DOHH2 (cell line): ENCODE results near the gene DCTN2.

Source experiments
- H3F3A ChIP-seq: fragments of 200-600 bp; sonication (generic), shearing (Covaris generic); 2 replicates; pipeline ENCODE4 v1.6.0; 2016; ENCODE audit warnings: antibody characterized with exemption, mild to moderate bottlenecking; ENCODE audit not compliant: control insufficient read depth, insufficient read depth
- H3K27ac ChIP-seq: fragments of 200-600 bp; sonication (generic); 2 replicates; pipeline ENCODE4 v1.5.1; 2014; ENCODE audit warnings: low read depth, mild to moderate bottlenecking, low read length, moderate library complexity
- H3K27me3 ChIP-seq: fragments of 200-600 bp; sonication (generic); 2 replicates; pipeline ENCODE4 v1.6.1; 2014; ENCODE audit warnings: mild to moderate bottlenecking, low read length, mixed read lengths; ENCODE audit not compliant: control insufficient read depth
- H3K36me3 ChIP-seq: fragments of 200-600 bp; sonication (generic); 2 replicates; pipeline ENCODE4 v1.6.1; 2014; ENCODE audit warnings: mild to moderate bottlenecking, low read length, moderate library complexity, mixed read lengths; ENCODE audit not compliant: control insufficient read depth
- H3K4me1 ChIP-seq: fragments of 200-600 bp; sonication (generic); 2 replicates; pipeline ENCODE4 v1.6.1; 2014; ENCODE audit warnings: mild to moderate bottlenecking, low read length, mixed read lengths; ENCODE audit not compliant: control insufficient read depth
- H3K4me2 ChIP-seq: fragments of 200-600 bp; sonication (generic); 2 replicates; pipeline ENCODE4 v1.6.0; 2014; ENCODE audit warnings: mild to moderate bottlenecking, low read length, moderate library complexity
- H3K4me3 ChIP-seq: fragments of 200-600 bp; sonication (generic); 2 replicates; pipeline ENCODE4 v1.5.1; 2014; ENCODE audit warnings: mild to moderate bottlenecking, low read length, mixed read lengths
- H3K79me2 ChIP-seq: fragments of 200-600 bp; sonication (generic); 2 replicates; pipeline ENCODE4 v1.6.1; 2014; ENCODE audit warnings: mild to moderate bottlenecking, low read length, mixed read lengths; ENCODE audit not compliant: control insufficient read depth
- H3K9me2 ChIP-seq: fragments of 200-600 bp; sonication (generic); replicated peaks from 2 replicates; pipeline ENCODE4 v1.6.1; 2014; ENCODE audit warnings: mild to moderate bottlenecking, low read length, mixed read lengths; ENCODE audit not compliant: control insufficient read depth
- H3K9me3 ChIP-seq: fragments of 200-600 bp; sonication (generic); 2 replicates; pipeline ENCODE4 v1.6.1; 2014; ENCODE audit warnings: antibody characterized with exemption, low read length, mixed read lengths; ENCODE audit not compliant: control insufficient read depth, insufficient read depth
- H4K20me1 ChIP-seq: fragments of 200-600 bp; sonication (generic); 2 replicates; pipeline ENCODE4 v1.6.0; 2014; ENCODE audit warnings: low read depth, mild to moderate bottlenecking, antibody characterized with exemption, low read length, moderate library complexity; ENCODE audit not compliant: control insufficient read depth, insufficient read depth
- EZH2phosphoT487 ChIP-seq: fragments of 200-600 bp; sonication (generic); IDR thresholded peaks from 2 replicates; pipeline ENCODE4 v1.6.1; 2017; ENCODE audit warnings: borderline replicate concordance, mild to moderate bottlenecking, antibody characterized with exemption, low read length, moderate library complexity, mixed read lengths
- TF ChIP-seq, protein P1 (sequence below): fragments of 200-600 bp; sonication (generic); IDR thresholded peaks from one replicate; pipeline ENCODE4 v1.5.1; 2014; ENCODE audit warnings: antibody characterized with exemption, mild to moderate bottlenecking, low read depth, low read length; ENCODE audit not compliant: poor library complexity, severe bottlenecking

The DCTN2 gene

DNA sequence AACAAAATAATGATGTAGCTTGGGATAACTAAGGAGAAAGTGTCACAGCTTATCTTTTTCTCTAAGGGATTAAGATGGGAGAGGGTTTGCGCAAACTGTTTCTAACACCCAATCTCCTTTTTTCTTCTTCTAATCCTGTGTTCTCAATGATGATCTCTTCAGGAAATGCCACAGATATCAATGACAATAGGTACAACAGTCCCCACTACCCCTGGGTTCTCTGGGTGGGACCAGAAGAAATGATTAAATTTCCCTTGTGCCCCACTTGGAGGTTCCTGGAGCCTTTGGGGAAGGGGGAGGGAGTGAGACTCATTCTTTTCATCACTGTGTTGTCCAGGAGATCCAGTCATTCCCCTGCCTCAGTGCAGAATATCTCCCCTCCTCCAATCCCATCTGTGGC is 35.4 kb upstream of the DCTN2 start:
- H3K4me1 ChIP-seq = peaks cover 5% of the 10 kb centered on the region
- no peak overlapping the region for H3K4me3 ChIP-seq
- TF ChIP-seq, protein P1, sequence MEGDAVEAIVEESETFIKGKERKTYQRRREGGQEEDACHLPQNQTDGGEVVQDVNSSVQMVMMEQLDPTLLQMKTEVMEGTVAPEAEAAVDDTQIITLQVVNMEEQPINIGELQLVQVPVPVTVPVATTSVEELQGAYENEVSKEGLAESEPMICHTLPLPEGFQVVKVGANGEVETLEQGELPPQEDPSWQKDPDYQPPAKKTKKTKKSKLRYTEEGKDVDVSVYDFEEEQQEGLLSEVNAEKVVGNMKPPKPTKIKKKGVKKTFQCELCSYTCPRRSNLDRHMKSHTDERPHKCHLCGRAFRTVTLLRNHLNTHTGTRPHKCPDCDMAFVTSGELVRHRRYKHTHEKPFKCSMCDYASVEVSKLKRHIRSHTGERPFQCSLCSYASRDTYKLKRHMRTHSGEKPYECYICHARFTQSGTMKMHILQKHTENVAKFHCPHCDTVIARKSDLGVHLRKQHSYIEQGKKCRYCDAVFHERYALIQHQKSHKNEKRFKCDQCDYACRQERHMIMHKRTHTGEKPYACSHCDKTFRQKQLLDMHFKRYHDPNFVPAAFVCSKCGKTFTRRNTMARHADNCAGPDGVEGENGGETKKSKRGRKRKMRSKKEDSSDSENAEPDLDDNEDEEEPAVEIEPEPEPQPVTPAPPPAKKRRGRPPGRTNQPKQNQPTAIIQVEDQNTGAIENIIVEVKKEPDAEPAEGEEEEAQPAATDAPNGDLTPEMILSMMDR = no peak
- no peaks in the 10 kb centered on the region for H3K36me3 ChIP-seq
- no peaks in the 10 kb centered on the region; the same call in 1 of the 2 replicates for H4K20me1 ChIP-seq
- H3K27me3 ChIP-seq = peaks cover 56% of the 10 kb centered on the region
- H3K9me3 ChIP-seq = no peaks in the 10 kb centered on the region
- H3K9me2 ChIP-seq = no peaks in the 10 kb centered on the region
- H3K79me2 ChIP-seq = no peaks in the 10 kb centered on the region
- no peak overlapping the region for H3K4me2 ChIP-seq
- no peaks in the 10 kb centered on the region for H3F3A ChIP-seq
- no peak overlapping the region for H3K27ac ChIP-seq

DNA sequence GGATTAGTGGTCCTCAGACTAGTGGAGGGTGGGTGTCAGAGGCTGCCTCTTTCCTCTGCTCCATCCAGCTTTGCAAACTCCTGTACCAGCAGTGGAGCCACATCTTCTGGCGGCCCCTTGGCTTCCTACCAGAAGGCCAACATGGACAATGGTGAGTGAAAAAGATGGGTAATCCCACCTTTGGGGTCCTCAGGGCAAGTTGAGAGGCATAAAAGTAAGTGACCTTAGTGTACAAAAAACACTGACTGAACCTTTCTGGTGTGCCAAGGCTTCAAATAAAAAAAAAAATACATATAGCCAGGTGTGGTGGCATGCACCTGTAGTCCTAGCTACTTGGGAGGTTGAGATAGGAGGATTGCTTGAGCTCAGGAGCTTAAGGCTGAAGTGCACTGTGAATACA is 34.8 kb upstream of the DCTN2 start:
- no peak overlapping the region for H3K27ac ChIP-seq
- peaks cover 5% of the 10 kb centered on the region for H3K4me1 ChIP-seq
- no peak overlapping the region for H3K4me3 ChIP-seq
- TF ChIP-seq, protein P1 = no peak
- no peak for TF ChIP-seq EZH2phosphoT487
- no peaks in the 10 kb centered on the region for H3K79me2 ChIP-seq
- H4K20me1 ChIP-seq = no peaks in the 10 kb centered on the region; the same call in 1 of the 2 replicates
- no peaks in the 10 kb centered on the region for H3K9me3 ChIP-seq
- peaks cover 54% of the 10 kb centered on the region for H3K27me3 ChIP-seq
- no peaks in the 10 kb centered on the region for H3K9me2 ChIP-seq
- no peak overlapping the region for H3K4me2 ChIP-seq
- no peaks in the 10 kb centered on the region for H3K36me3 ChIP-seq
- no peaks in the 10 kb centered on the region for H3F3A ChIP-seq

DNA sequence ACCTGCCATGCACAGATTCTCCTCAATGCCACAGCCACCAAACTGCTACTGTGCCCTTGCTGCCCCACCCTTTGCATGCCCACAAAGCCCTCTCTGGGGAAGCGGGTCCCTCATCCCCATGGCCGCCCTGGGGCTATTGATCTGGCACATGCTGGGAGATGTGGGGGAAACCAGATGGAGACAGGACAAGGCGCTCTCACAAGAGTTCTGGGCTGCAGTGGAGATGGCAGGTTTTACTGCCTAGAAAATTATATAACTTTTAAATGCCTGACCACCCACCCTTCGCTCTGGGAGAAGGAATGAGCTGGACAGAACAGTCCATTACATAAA is 33.4 kb upstream of the DCTN2 start:
- H3F3A ChIP-seq = no peaks in the 10 kb centered on the region
- no peaks in the 10 kb centered on the region for H3K9me2 ChIP-seq
- H4K20me1 ChIP-seq = no peaks in the 10 kb centered on the region; the same call in 1 of the 2 replicates
- H3K79me2 ChIP-seq = no peaks in the 10 kb centered on the region
- no peak overlapping the region for H3K27ac ChIP-seq
- peaks cover 55% of the 10 kb centered on the region for H3K27me3 ChIP-seq
- H3K9me3 ChIP-seq = no peaks in the 10 kb centered on the region
- TF ChIP-seq, protein P1 = no peak
- no peak for TF ChIP-seq EZH2phosphoT487
- H3K4me2 ChIP-seq = no peak overlapping the region
- no peak overlapping the region for H3K4me3 ChIP-seq
- H3K36me3 ChIP-seq = no peaks in the 10 kb centered on the region
- peaks cover 5% of the 10 kb centered on the region for H3K4me1 ChIP-seq
